ENCODE measurements around the gene CPLANE2. TPM values are rescaled to one million over a fixed set of nuclear protein-coding genes. Genes with fewer than 3 reads are reported as not detected.

Gene CPLANE2
- total RNA-seq, 6 experiments from 2014 or later = 2.2 to 4.4 (median 3.1) TPM

DNA sequence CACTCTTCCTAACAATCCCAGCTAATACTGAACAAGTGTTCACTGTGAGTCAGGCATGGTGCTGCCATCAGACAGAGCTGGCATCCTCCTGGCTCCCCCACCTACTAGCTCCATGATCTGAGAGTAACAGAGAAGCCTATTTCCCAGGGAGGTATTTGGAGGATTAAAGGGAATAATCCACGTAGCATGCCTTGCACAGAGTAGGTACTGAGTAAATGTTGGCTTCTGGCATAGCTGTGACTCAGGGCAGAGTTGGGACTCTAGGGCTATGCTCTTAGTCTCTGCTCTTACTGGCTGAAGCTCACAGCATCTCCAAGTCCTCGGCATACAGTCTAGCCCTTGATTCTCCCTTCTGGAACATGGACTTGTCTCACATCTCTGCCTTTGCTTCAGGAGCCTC is 32.8 kb downstream of the CPLANE2 start:
- WGBS (ENCODE audit: insufficient coverage, low coverage, low lambda C conversion rate, missing lambda C conversion rate) = 80% methylated on average over 1 of the region's 2 CpGs
- intact Hi-C loops (cut with DNase I) = no loop called here

GRCh38 chr1:16203550-16203949 is 33.4 kb downstream of the CPLANE2 start:
- intact Hi-C loops (cut with DNase I) = no loop called here
- Histone ChIP-seq H3K36me3 (no peaks in the 10 kb centered on the region), H3K4me3 (no peak overlapping the region)

More for the DNA sequence above, 32.8 kb downstream of the CPLANE2 start:
- Histone ChIP-seq H3K4me3 (no peak overlapping the region), H3K27me3 (no peaks in the 10 kb centered on the region), H3K27ac (no peak overlapping the region), H3K4me1 (peaks cover 0 to 6% (median 2%) of the 10 kb centered on the region in 4 donors), H3K36me3 (no peaks in the 10 kb centered on the region), H3K9me3 (no peaks in the 10 kb centered on the region)
- DNase-seq (no peak), ATAC-seq (no peak)
- TF ChIP-seq POLR2A (IDR thresholded peaks at IDR 0.05) = no peak
- TF ChIP-seq, protein P1, sequence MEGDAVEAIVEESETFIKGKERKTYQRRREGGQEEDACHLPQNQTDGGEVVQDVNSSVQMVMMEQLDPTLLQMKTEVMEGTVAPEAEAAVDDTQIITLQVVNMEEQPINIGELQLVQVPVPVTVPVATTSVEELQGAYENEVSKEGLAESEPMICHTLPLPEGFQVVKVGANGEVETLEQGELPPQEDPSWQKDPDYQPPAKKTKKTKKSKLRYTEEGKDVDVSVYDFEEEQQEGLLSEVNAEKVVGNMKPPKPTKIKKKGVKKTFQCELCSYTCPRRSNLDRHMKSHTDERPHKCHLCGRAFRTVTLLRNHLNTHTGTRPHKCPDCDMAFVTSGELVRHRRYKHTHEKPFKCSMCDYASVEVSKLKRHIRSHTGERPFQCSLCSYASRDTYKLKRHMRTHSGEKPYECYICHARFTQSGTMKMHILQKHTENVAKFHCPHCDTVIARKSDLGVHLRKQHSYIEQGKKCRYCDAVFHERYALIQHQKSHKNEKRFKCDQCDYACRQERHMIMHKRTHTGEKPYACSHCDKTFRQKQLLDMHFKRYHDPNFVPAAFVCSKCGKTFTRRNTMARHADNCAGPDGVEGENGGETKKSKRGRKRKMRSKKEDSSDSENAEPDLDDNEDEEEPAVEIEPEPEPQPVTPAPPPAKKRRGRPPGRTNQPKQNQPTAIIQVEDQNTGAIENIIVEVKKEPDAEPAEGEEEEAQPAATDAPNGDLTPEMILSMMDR (IDR thresholded peaks at IDR 0.05) = no peak

DNA sequence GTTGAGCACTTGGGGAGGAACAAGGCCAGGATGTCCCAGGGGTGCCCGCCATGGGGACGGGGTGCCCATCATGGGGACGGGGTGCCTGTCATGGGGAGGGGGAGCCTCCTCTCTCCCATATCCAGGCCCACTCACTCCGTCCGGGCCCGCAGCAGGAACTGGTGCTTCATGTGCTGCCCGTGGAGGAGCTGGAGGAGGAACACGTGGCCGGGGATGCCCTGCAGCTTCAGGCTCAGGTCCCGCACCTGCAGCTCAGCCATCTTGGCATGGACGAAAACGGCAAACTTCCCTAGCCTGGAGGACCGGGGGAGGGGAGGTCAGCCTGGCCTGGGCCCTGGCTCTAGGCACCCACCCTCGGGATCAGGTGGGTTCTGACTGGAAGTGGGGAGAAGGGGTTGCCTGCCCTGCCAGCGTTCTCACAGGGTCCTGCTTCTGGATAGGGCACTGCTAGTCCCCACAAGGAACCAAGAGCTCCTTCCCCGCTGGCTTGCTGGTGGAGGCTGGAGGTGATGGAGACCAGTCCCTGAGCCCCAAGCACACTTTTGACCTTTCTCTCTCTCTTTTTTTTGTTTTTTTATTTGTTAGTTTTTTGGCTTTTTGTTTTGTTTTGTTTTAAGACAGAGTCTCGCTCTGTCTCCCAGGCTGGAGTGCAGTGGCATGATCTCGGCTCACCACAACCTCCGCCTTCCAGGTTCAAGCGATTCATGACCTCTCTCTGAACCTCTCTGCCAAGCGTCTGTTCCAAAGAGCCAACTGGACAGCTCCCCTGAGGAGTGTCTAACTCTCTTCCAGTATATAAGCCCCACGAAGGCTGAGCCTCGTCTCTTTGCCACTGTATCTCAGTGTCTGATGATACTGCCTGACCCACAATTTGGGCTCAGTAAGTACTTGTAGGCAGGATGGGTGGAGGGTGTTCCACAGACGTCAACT is 34.4 kb downstream of the CPLANE2 start:
- no peaks in the 10 kb centered on the region for H3K27me3 ChIP-seq
- no peak for ATAC-seq
- TF ChIP-seq, protein P1 (IDR thresholded peaks at IDR 0.05) = no peak
- TF ChIP-seq POLR2A (IDR thresholded peaks at IDR 0.05) = no peak
- H3K9me3 ChIP-seq = no peaks in the 10 kb centered on the region
- H3K36me3 ChIP-seq = no peaks in the 10 kb centered on the region
- intact Hi-C loops (cut with DNase I) = no loop called here
- H3K27ac ChIP-seq = no peak overlapping the region
- DNase-seq = no peak
- 53% methylated on average over 4 of the region's 24 CpGs for WGBS (ENCODE audit: insufficient coverage, low coverage, low lambda C conversion rate, missing lambda C conversion rate)
- no peak overlapping the region for H3K4me3 ChIP-seq
- H3K4me1 ChIP-seq = peaks cover 0 to 6% (median 2%) of the 10 kb centered on the region in 4 donors

More at GRCh38 chr1:16203550-16203949, 33.4 kb downstream of the CPLANE2 start:
- Histone ChIP-seq H3K27ac (no peak overlapping the region), H3K27me3 (no peaks in the 10 kb centered on the region), H3K4me1 (peaks cover 0 to 6% (median 2%) of the 10 kb centered on the region in 4 donors), H3K9me3 (no peaks in the 10 kb centered on the region)
- no peak for DNase-seq
- TF ChIP-seq, protein P1 (IDR thresholded peaks at IDR 0.05) = no peak
- TF ChIP-seq POLR2A (IDR thresholded peaks at IDR 0.05) = no peak
- 60% methylated on average over 3 of the region's 3 CpGs for WGBS (ENCODE audit: insufficient coverage, low coverage, low lambda C conversion rate, missing lambda C conversion rate)
- no peak for ATAC-seq

GRCh38 chr1:16199700-16200099 is 37.3 kb downstream of the CPLANE2 start:
- no peak overlapping the region for H3K27ac ChIP-seq
- no peaks in the 10 kb centered on the region for H3K4me1 ChIP-seq
- H3K27me3 ChIP-seq = no peaks in the 10 kb centered on the region
- H3K36me3 ChIP-seq = no peaks in the 10 kb centered on the region
- H3K9me3 ChIP-seq = no peaks in the 10 kb centered on the region
- intact Hi-C loops (cut with DNase I) = no loop called here
- DNase-seq (no peak), ATAC-seq (no peak)
- 93% methylated on average over 4 of the region's 4 CpGs for WGBS (ENCODE audit: insufficient coverage, low coverage, low lambda C conversion rate, missing lambda C conversion rate)
- no peak for TF ChIP-seq POLR2A (IDR thresholded peaks at IDR 0.05)
- TF ChIP-seq, protein P1 (IDR thresholded peaks at IDR 0.05) = no peak
- H3K4me3 ChIP-seq = no peak overlapping the region
